IMR-90 (cell line): ENCODE measurements around the gene TRIM44.

ENCODE experiments used
- CEBPB ChIP-seq: IDR thresholded peaks from 2 replicates; pipeline ENCODE4 v1.6.1; 2012; ENCODE audit warnings: low read depth, low read length, improper control_type of control experiment
- CHD1 ChIP-seq: IDR thresholded peaks from 2 replicates; pipeline ENCODE4 v1.6.1; 2012; ENCODE audit warnings: low read depth, low read length, improper control_type of control experiment
- FOS ChIP-seq: fragments of 150-350 bp; IDR thresholded peaks from 2 replicates; pipeline ENCODE4 v1.6.1; 2016; ENCODE audit warnings: low read depth, low read length
- MXI1 ChIP-seq: IDR thresholded peaks from 2 replicates; pipeline ENCODE4 v1.6.1; 2012; ENCODE audit warnings: low read depth, mild to moderate bottlenecking, low read length, moderate library complexity, borderline replicate concordance
- POLR2A ChIP-seq: IDR thresholded peaks from 2 replicates; pipeline ENCODE4 v1.6.1; 2012; ENCODE audit warnings: mild to moderate bottlenecking, low read depth, low read length
- RAD21 ChIP-seq: IDR thresholded peaks from 2 replicates; pipeline ENCODE4 v1.6.1; 2012; ENCODE audit warnings: low read length, improper control_type of control experiment
- RCOR1 ChIP-seq: IDR thresholded peaks from 2 replicates; pipeline ENCODE4 v1.6.1; 2012; ENCODE audit warnings: mild to moderate bottlenecking, low read length, improper control_type of control experiment; ENCODE audit not compliant: insufficient replicate concordance
- RFX5 ChIP-seq: IDR thresholded peaks from 2 replicates; pipeline ENCODE4 v1.8.0; 2012; ENCODE audit warnings: low read depth, mild to moderate bottlenecking, low read length, moderate library complexity
- TF ChIP-seq, protein P1 (sequence below): conservative IDR thresholded peaks from 2 replicates; pipeline ENCODE4 v1.5.1; 2012; ENCODE audit warnings: mild to moderate bottlenecking, low read depth, low read length, improper control_type of control experiment
- TF ChIP-seq, protein P2 (sequence below): fragments of 150-350 bp; IDR thresholded peaks from 2 replicates; pipeline ENCODE4 v1.6.1; 2016; ENCODE audit warnings: low read depth, mild to moderate bottlenecking, low read length, moderate library complexity, borderline replicate concordance
- TF ChIP-seq, protein P3 (sequence below): fragments of 150-350 bp; IDR thresholded peaks from 2 replicates; pipeline ENCODE4 v1.6.1; 2017; ENCODE audit warnings: mild to moderate bottlenecking, antibody characterized with exemption, low read length, low read depth

DNA sequence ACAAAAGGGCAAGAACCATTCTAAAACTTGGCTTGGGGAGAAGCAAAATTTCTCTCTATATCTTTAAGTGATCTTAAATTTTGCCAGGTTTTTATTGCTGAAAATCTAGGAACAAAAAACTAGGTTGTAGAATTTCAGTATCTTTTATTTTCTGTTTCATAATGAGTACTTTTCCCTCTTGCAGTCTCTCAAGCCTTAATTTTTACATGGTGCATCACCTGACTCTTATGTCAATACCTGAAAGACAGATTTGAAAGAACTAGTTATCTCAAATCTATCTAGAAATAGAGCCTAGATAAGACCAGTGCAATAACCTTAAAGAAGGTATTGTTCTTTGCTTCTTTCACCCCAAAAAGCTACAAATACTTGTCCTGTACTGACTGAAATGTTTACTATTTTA lies 122.1 kb downstream of the TRIM44 start:
- TF ChIP-seq, protein P1, sequence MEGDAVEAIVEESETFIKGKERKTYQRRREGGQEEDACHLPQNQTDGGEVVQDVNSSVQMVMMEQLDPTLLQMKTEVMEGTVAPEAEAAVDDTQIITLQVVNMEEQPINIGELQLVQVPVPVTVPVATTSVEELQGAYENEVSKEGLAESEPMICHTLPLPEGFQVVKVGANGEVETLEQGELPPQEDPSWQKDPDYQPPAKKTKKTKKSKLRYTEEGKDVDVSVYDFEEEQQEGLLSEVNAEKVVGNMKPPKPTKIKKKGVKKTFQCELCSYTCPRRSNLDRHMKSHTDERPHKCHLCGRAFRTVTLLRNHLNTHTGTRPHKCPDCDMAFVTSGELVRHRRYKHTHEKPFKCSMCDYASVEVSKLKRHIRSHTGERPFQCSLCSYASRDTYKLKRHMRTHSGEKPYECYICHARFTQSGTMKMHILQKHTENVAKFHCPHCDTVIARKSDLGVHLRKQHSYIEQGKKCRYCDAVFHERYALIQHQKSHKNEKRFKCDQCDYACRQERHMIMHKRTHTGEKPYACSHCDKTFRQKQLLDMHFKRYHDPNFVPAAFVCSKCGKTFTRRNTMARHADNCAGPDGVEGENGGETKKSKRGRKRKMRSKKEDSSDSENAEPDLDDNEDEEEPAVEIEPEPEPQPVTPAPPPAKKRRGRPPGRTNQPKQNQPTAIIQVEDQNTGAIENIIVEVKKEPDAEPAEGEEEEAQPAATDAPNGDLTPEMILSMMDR: no peak
- TF ChIP-seq MXI1 (no peak), RFX5 (no peak), POLR2A (no peak), FOS (no peak), CEBPB (no peak), RAD21 (no peak), CHD1 (no peak), RCOR1 (no peak)
- TF ChIP-seq, protein P2, sequence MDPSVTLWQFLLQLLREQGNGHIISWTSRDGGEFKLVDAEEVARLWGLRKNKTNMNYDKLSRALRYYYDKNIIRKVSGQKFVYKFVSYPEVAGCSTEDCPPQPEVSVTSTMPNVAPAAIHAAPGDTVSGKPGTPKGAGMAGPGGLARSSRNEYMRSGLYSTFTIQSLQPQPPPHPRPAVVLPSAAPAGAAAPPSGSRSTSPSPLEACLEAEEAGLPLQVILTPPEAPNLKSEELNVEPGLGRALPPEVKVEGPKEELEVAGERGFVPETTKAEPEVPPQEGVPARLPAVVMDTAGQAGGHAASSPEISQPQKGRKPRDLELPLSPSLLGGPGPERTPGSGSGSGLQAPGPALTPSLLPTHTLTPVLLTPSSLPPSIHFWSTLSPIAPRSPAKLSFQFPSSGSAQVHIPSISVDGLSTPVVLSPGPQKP: no peak
- TF ChIP-seq, protein P3, sequence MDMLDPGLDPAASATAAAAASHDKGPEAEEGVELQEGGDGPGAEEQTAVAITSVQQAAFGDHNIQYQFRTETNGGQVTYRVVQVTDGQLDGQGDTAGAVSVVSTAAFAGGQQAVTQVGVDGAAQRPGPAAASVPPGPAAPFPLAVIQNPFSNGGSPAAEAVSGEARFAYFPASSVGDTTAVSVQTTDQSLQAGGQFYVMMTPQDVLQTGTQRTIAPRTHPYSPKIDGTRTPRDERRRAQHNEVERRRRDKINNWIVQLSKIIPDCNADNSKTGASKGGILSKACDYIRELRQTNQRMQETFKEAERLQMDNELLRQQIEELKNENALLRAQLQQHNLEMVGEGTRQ: no peak
